Mesenchymal stem cell (in vitro differentiated cells and primary cell): ENCODE measurements around the gene DNAH14.

Experiments used
- DNase-seq: peaks from one replicate; pipeline ENCODE4 v3.0.0-alpha.2; 2013
- H2AFZ ChIP-seq: one replicate; pipeline ENCODE4 v1.6.1; 2013; ENCODE audit warnings: low read depth, mild to moderate bottlenecking, control low read depth, inconsistent platforms, low read length, moderate library complexity
- H2AK5ac ChIP-seq: 2 replicates; pipeline ENCODE4 v1.6.1; 2013; ENCODE audit warnings: low read length, moderate library complexity, mild to moderate bottlenecking, inconsistent platforms; ENCODE audit not compliant: severe bottlenecking
- H2BK120ac ChIP-seq: one replicate; pipeline ENCODE4 v1.6.1; 2013; ENCODE audit warnings: low read depth, mild to moderate bottlenecking, inconsistent platforms, low read length, moderate library complexity
- H2BK12ac ChIP-seq, 2 experiments: one replicate each; pipeline ENCODE4 v1.6.1; 2013; ENCODE audit warnings: inconsistent platforms in 2 of 2, low read length in 2 of 2, mild to moderate bottlenecking in 2 of 2, moderate library complexity in 2 of 2, control low read depth in 1 of 2
- H2BK15ac ChIP-seq: one replicate; pipeline ENCODE4 v1.6.1; 2013; ENCODE audit warnings: mild to moderate bottlenecking, low read depth, inconsistent platforms; ENCODE audit not compliant: poor library complexity, severe bottlenecking
- H2BK5ac ChIP-seq: 2 replicates; pipeline ENCODE4 v1.6.1; 2013; ENCODE audit warnings: low read depth, mild to moderate bottlenecking, low read length, control low read depth, inconsistent platforms; ENCODE audit not compliant: poor library complexity, severe bottlenecking
- H3K14ac ChIP-seq, 2 experiments: one replicate each; pipeline ENCODE4 v1.6.1; 2013; ENCODE audit warnings: inconsistent platforms in 2 of 2, low read length in 2 of 2, control low read depth in 1 of 2, mild to moderate bottlenecking in 1 of 2, moderate library complexity in 1 of 2
- H3K18ac ChIP-seq, 2 experiments: one replicate each; pipeline ENCODE4 v1.6.1; 2013; ENCODE audit warnings: inconsistent platforms in 2 of 2, low read length in 2 of 2, control low read depth in 1 of 2, low read depth in 1 of 2, mild to moderate bottlenecking in 1 of 2
- H3K23ac ChIP-seq, 2 experiments: one replicate each; pipeline ENCODE4 v1.6.1; 2013; ENCODE audit warnings: inconsistent platforms in 2 of 2, low read length in 2 of 2, mild to moderate bottlenecking in 2 of 2, moderate library complexity in 2 of 2, control low read depth in 1 of 2
- H3K27ac ChIP-seq: 2 replicates; pipeline ENCODE4 v1.5.1; 2013; ENCODE audit warnings: mild to moderate bottlenecking, moderate library complexity, low read length, control low read depth, inconsistent platforms; ENCODE audit not compliant: poor library complexity, severe bottlenecking
- H3K27me3 ChIP-seq, 2 experiments: 2 replicates each; pipeline versions ENCODE4 v1.6.1 to v1.7.0; 2013; ENCODE audit warnings: low read length in 2 of 2, mild to moderate bottlenecking in 2 of 2, moderate library complexity in 2 of 2, control low read depth in 1 of 2, inconsistent platforms in 1 of 2; ENCODE audit not compliant: control insufficient read depth in 1 of 2, insufficient read depth in 1 of 2
- H3K36me3 ChIP-seq, 2 experiments: 2 replicates each; pipeline versions ENCODE4 v1.6.1 to v1.7.0; 2013; ENCODE audit warnings: low read length in 2 of 2, control low read depth in 1 of 2, inconsistent platforms in 1 of 2, low read depth in 1 of 2, mild to moderate bottlenecking in 1 of 2; ENCODE audit not compliant: insufficient read depth in 2 of 2, control insufficient read depth in 1 of 2
- H3K4ac ChIP-seq, 2 experiments: one replicate each; pipeline ENCODE4 v1.6.1; 2013; ENCODE audit warnings: inconsistent platforms in 2 of 2, low read length in 2 of 2, mild to moderate bottlenecking in 2 of 2, moderate library complexity in 2 of 2, control low read depth in 1 of 2, low read depth in 1 of 2
- H3K4me1 ChIP-seq: 2 replicates; pipeline ENCODE4 v1.6.1; 2013; ENCODE audit warnings: low read depth, low read length, control low read depth; ENCODE audit not compliant: control insufficient read depth, insufficient read depth
- H3K4me2 ChIP-seq: 2 replicates; pipeline ENCODE4 v1.6.1; 2013; ENCODE audit warnings: low read length, mild to moderate bottlenecking, inconsistent platforms; ENCODE audit not compliant: poor library complexity, severe bottlenecking
- H3K4me3 ChIP-seq, 2 experiments: 2 replicates each; pipeline versions ENCODE4 v1.5.1 to v1.7.0; 2013; ENCODE audit warnings: low read length in 2 of 2, mild to moderate bottlenecking in 2 of 2, control low read depth in 1 of 2, low read depth in 1 of 2; ENCODE audit not compliant: insufficient read depth in 1 of 2
- H3K79me1 ChIP-seq: replicated peaks from 2 replicates; pipeline ENCODE4 v1.6.1; 2013; ENCODE audit warnings: mild to moderate bottlenecking, control low read depth, low read length, inconsistent platforms; ENCODE audit not compliant: poor library complexity, severe bottlenecking
- H3K9ac ChIP-seq: 2 replicates; pipeline ENCODE4 v1.7.0; 2013; ENCODE audit warnings: mild to moderate bottlenecking, low read length, moderate library complexity
- H3K9me3 ChIP-seq: 2 replicates; pipeline ENCODE4 v1.7.0; 2013; ENCODE audit warnings: mild to moderate bottlenecking, low read length; ENCODE audit not compliant: control insufficient read depth
- H4K8ac ChIP-seq: one replicate; pipeline ENCODE4 v1.6.1; 2013; ENCODE audit warnings: inconsistent platforms, mild to moderate bottlenecking, low read length, moderate library complexity
- H4K91ac ChIP-seq: one replicate; pipeline ENCODE4 v1.6.1; 2013; ENCODE audit warnings: mild to moderate bottlenecking, low read length, inconsistent platforms
- WGBS: methylation state at CpG from one replicate; pipeline ENCODE4 v1.1.7; 2013; ENCODE audit warnings: mixed read lengths; 5-methylcytosine and 5-hydroxymethylcytosine counted together

DNAH14 gene

DNA sequence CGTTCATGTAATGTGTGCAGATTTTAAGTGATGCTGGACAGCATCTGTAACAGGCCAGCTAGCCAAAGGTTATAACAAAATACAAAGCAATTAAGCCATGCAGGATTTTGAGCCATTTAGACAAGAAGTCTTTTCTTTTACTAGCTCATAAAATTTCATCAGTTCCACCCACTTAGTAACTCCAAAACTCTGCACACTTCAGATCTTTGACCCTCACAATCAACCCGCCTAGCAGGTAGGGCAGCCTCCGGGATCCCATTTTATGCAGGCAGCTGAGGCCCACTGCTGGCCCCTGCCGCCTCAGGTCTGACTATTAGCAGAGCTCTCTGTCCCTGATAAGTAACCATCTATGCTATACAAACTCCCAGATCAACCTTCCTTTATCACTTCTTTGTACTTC, 489.1 kb downstream of the DNAH14 start:
- no peak overlapping the region for H3K27ac ChIP-seq
- H2BK120ac ChIP-seq: no peak overlapping the region
- no peak overlapping the region for H3K4me2 ChIP-seq
- H3K27me3 ChIP-seq: no peaks in the 10 kb centered on the region
- no peak overlapping the region for H2BK15ac ChIP-seq
- H3K9ac ChIP-seq: no peak overlapping the region
- WGBS: 99% methylated on average over 4 of the region's 4 CpGs
- no peak overlapping the region for H2AFZ ChIP-seq
- H4K91ac ChIP-seq: no peak overlapping the region
- no peak overlapping the region for H3K18ac ChIP-seq
- peaks cover 17% of the 10 kb centered on the region for H3K79me1 ChIP-seq
- DNase-seq: no peak
- H2BK5ac ChIP-seq: no peak overlapping the region
- H3K4me1 ChIP-seq: peaks cover 6% of the 10 kb centered on the region
- H3K4ac ChIP-seq: no peak overlapping the region
- peaks cover 12 to 66% of the 10 kb centered on the region in 2 experiments for H3K36me3 ChIP-seq
- no peaks in the 10 kb centered on the region for H3K9me3 ChIP-seq
- no peak overlapping the region for H3K4me3 ChIP-seq
- H2BK12ac ChIP-seq: no peak overlapping the region
- H3K14ac ChIP-seq: no peak overlapping the region
- H4K8ac ChIP-seq: no peak overlapping the region
- no peak overlapping the region for H3K23ac ChIP-seq
- no peak overlapping the region for H2AK5ac ChIP-seq

DNA sequence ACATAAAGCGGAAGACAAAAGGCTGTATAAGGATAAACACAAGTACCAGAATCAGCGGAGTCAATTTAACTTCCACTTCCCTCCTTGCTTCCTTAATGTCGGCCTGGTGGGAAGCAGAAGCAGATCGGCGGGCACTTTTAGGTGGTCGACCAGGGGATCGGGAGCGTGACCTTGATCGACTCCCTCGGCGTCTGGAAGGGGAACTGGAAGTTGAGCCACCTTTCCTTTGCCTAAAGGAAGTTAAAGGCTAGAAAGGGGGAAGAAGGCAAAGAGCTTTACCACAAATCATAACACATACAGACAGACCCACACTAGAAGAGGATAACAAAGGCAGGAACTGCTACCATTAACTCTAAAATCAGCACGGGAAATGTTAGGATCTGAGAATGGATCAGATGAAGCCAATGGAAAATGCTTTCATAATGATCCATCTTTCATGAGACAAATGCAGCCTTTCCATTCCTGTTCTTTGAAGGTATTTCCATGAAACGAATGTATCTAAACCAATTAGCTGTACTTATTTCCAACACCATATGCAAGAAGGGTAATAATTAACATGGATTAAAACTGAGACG, 492.6 kb downstream of the DNAH14 start:
- Histone ChIP-seq H4K8ac (no peak overlapping the region), H3K79me1 (peaks cover 7% of the 10 kb centered on the region), H3K23ac (no peak overlapping the region), H3K36me3 (peaks cover 3 to 33% of the 10 kb centered on the region in 2 experiments), H2AFZ (no peak overlapping the region), H3K4ac (no peak overlapping the region), H3K18ac (no peak overlapping the region), H3K14ac (no peak overlapping the region), H2BK120ac (no peak overlapping the region), H2AK5ac (no peak overlapping the region), H3K4me2 (no peak overlapping the region), H3K27me3 (no peaks in the 10 kb centered on the region), H3K9me3 (no peaks in the 10 kb centered on the region), H3K27ac (no peak overlapping the region), H2BK5ac (no peak overlapping the region), H2BK15ac (no peak overlapping the region), H3K4me1 (peaks cover 12% of the 10 kb centered on the region), H3K9ac (no peak overlapping the region), H2BK12ac (no peak overlapping the region), H3K4me3 (no peak overlapping the region), H4K91ac (no peak overlapping the region)
- DNase-seq: no peak
- 87% methylated on average over 9 of the region's 14 CpGs for WGBS

DNA sequence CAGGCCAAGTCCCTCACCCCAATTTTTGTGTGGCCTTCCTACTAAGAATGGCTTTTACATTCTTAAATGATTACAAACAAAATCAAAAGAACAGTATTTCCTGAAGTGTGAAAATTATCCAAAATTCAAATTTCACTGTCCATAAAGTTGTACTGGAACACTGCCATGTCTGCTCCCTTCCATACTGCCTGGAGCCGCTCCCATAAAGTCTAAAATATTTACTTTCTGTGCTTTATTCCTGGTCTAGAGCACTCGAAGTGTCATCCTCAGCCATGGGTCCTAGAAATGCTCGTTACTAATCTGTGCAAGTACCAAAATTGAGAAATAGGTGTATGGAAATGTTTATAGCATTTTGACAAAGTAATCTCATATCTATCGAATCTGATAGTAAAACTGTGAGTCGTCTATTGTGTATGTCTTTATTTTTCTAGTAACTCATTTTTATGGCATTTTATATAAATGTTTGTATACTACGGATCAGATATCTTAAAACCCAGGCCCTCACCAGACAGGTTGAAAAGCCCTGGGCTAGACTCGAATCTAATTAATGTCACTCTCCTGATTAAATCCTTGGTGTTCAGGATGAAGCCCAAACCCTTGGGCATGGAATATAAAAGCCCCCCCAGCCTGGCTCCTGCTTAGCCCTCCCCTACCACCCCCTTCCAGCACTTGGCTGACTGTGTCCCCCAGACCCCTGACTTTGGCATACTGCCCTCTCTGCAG, 493.5 kb downstream of the DNAH14 start:
- no peak overlapping the region for H3K4me3 ChIP-seq
- peaks cover 12% of the 10 kb centered on the region for H3K4me1 ChIP-seq
- H2BK5ac ChIP-seq: no peak overlapping the region
- no peak overlapping the region for H2BK120ac ChIP-seq
- H3K27me3 ChIP-seq: no peaks in the 10 kb centered on the region
- H3K14ac ChIP-seq: peak overlapping the region in 1 of 2 experiments; percentile 88
- H2AFZ ChIP-seq: no peak overlapping the region
- DNase-seq: no peak
- H2BK12ac ChIP-seq: peak overlapping the region in 1 of 2 experiments; percentile 76
- H3K23ac ChIP-seq: no peak overlapping the region
- H4K8ac ChIP-seq: no peak overlapping the region
- no peak overlapping the region for H3K27ac ChIP-seq
- H3K36me3 ChIP-seq: peaks cover 3 to 26% of the 10 kb centered on the region in 2 experiments
- H3K18ac ChIP-seq: no peak overlapping the region
- no peak overlapping the region for H3K4me2 ChIP-seq
- no peak overlapping the region for H3K4ac ChIP-seq
- H2BK15ac ChIP-seq: no peak overlapping the region
- H3K9me3 ChIP-seq: no peaks in the 10 kb centered on the region
- no peak overlapping the region for H3K9ac ChIP-seq
- whole genome bisulfite sequencing: 87% methylated on average over 6 of the region's 7 CpGs
- H2AK5ac ChIP-seq: peak overlapping the region; percentile 73
- no peak overlapping the region for H4K91ac ChIP-seq
- peaks cover 7% of the 10 kb centered on the region for H3K79me1 ChIP-seq

DNA sequence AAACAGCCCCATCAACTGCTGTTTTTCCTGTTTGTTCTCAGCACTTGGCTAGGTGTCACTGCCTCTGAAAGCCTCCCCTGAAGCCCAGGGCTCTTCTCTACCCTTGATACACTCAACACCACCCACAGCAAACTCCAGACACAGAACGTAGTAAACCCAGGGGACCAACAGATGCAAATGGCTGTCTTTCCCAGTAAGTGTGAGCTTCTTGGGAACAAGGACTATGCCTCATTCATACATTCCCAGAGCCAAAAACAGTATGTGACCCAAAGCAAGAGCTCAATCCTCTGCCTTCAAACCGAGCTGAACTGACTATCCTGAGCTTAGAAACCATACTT, 494.0 kb downstream of the DNAH14 start:
- Histone ChIP-seq H2BK120ac (no peak overlapping the region), H3K4ac (no peak overlapping the region), H2AK5ac (peak overlapping the region; percentile 73), H2BK5ac (no peak overlapping the region), H3K27ac (no peak overlapping the region), H3K36me3 (peaks cover 3 to 21% of the 10 kb centered on the region in 2 experiments), H2BK12ac (peak overlapping the region in 1 of 2 experiments; percentile 76), H3K27me3 (no peaks in the 10 kb centered on the region), H4K91ac (no peak overlapping the region), H2AFZ (no peak overlapping the region), H3K79me1 (peaks cover 7% of the 10 kb centered on the region), H3K18ac (no peak overlapping the region), H3K14ac (peak overlapping the region in 1 of 2 experiments; percentile 88), H2BK15ac (no peak overlapping the region), H4K8ac (no peak overlapping the region), H3K4me3 (no peak overlapping the region), H3K23ac (no peak overlapping the region), H3K9me3 (no peaks in the 10 kb centered on the region), H3K4me1 (peaks cover 12% of the 10 kb centered on the region), H3K9ac (no peak overlapping the region), H3K4me2 (no peak overlapping the region)
- no peak for DNase-seq
- 70% methylated on average over 2 of the region's 2 CpGs for WGBS
